ENCODE results near the gene RMND5B. TPM values are rescaled to one million over a fixed set of nuclear protein-coding genes. Genes with fewer than 3 reads are reported as not detected.
A peak's percentile ranks its signal among the peaks of the same experiment; 100 is the strongest.

Gene RMND5B
- total and polyA plus RNA-seq, 10 of the 15 experiments (the other 5 are each of a cell fraction or from before 2014, with no cell fraction given), result 1.6 to 50.7 (median 30.9) TPM

DNA sequence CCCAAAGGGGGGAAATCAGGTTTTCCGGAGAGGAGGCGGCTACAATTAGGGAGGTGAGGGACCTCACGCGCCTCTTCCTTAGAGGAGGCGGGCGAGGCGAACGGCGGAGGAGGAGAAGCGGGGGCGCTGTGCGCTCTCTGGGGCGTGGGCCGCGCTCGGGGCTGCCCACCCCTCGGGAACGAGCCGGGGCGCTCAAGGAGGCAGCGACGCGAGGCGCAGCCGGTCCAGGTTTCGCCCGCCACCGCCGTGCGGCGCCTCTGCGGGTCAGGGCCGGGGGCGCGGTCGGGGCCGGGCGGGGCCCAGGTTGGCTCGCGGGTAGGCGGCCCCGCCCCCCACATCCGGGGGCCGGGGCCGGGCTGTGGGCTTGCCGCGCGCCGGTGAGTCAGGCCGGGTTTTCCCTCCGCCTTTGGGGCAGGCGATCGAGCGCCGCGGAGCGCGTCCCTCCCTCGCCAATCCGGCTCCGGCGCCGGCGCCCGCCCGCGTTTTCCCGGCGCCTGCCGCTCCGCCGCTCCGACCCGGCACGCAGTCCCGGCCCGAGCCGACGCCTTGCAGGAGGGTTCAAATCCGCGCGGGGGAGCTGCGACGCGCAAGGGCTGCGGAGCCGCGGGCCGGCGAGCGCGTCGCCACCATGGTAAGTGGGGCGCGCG, 17.6 kb upstream of the RMND5B start, which contains the start of gene N4BP3 (continued):
- TF ChIP-seq, protein P1, sequence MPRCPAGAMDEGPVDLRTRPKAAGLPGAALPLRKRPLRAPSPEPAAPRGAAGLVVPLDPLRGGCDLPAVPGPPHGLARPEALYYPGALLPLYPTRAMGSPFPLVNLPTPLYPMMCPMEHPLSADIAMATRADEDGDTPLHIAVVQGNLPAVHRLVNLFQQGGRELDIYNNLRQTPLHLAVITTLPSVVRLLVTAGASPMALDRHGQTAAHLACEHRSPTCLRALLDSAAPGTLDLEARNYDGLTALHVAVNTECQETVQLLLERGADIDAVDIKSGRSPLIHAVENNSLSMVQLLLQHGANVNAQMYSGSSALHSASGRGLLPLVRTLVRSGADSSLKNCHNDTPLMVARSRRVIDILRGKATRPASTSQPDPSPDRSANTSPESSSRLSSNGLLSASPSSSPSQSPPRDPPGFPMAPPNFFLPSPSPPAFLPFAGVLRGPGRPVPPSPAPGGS (IDR thresholded peaks at IDR 0.05; ENCODE audit: borderline replicate concordance, insufficient read depth, low read depth, low read length, poor library complexity, severe bottlenecking), result no peak
- TF ChIP-seq, protein P2, sequence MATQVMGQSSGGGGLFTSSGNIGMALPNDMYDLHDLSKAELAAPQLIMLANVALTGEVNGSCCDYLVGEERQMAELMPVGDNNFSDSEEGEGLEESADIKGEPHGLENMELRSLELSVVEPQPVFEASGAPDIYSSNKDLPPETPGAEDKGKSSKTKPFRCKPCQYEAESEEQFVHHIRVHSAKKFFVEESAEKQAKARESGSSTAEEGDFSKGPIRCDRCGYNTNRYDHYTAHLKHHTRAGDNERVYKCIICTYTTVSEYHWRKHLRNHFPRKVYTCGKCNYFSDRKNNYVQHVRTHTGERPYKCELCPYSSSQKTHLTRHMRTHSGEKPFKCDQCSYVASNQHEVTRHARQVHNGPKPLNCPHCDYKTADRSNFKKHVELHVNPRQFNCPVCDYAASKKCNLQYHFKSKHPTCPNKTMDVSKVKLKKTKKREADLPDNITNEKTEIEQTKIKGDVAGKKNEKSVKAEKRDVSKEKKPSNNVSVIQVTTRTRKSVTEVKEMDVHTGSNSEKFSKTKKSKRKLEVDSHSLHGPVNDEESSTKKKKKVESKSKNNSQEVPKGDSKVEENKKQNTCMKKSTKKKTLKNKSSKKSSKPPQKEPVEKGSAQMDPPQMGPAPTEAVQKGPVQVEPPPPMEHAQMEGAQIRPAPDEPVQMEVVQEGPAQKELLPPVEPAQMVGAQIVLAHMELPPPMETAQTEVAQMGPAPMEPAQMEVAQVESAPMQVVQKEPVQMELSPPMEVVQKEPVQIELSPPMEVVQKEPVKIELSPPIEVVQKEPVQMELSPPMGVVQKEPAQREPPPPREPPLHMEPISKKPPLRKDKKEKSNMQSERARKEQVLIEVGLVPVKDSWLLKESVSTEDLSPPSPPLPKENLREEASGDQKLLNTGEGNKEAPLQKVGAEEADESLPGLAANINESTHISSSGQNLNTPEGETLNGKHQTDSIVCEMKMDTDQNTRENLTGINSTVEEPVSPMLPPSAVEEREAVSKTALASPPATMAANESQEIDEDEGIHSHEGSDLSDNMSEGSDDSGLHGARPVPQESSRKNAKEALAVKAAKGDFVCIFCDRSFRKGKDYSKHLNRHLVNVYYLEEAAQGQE (IDR thresholded peaks at IDR 0.05; ENCODE audit: low read depth, low read length), result no peak
- no peak for TF ChIP-seq CHD1 (IDR thresholded peaks at IDR 0.05; ENCODE audit: low read depth, low read length)
- peak; percentile 52; the same call in 1 of the 2 replicates for TF ChIP-seq ZNF207 (IDR thresholded peaks at IDR 0.05; ENCODE audit: borderline replicate concordance)
- TF ChIP-seq NR2C2 (IDR thresholded peaks at IDR 0.05; ENCODE audit: borderline replicate concordance, control insufficient read depth, insufficient read length, low read depth), result no peak
- no peak for TF ChIP-seq CEBPB (IDR thresholded peaks at IDR 0.05; ENCODE audit: borderline replicate concordance in 1 of 2, low read depth in 2 of 2, low read length in 2 of 2)
- TF ChIP-seq, protein P3, sequence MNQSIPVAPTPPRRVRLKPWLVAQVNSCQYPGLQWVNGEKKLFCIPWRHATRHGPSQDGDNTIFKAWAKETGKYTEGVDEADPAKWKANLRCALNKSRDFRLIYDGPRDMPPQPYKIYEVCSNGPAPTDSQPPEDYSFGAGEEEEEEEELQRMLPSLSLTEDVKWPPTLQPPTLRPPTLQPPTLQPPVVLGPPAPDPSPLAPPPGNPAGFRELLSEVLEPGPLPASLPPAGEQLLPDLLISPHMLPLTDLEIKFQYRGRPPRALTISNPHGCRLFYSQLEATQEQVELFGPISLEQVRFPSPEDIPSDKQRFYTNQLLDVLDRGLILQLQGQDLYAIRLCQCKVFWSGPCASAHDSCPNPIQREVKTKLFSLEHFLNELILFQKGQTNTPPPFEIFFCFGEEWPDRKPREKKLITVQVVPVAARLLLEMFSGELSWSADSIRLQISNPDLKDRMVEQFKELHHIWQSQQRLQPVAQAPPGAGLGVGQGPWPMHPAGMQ (IDR thresholded peaks at IDR 0.05; ENCODE audit: borderline replicate concordance), result no peak
- TF ChIP-seq ZZZ3 (IDR thresholded peaks at IDR 0.05; ENCODE audit: control insufficient read depth, insufficient read length, low read depth), result no peak
- TF ChIP-seq, protein P4, sequence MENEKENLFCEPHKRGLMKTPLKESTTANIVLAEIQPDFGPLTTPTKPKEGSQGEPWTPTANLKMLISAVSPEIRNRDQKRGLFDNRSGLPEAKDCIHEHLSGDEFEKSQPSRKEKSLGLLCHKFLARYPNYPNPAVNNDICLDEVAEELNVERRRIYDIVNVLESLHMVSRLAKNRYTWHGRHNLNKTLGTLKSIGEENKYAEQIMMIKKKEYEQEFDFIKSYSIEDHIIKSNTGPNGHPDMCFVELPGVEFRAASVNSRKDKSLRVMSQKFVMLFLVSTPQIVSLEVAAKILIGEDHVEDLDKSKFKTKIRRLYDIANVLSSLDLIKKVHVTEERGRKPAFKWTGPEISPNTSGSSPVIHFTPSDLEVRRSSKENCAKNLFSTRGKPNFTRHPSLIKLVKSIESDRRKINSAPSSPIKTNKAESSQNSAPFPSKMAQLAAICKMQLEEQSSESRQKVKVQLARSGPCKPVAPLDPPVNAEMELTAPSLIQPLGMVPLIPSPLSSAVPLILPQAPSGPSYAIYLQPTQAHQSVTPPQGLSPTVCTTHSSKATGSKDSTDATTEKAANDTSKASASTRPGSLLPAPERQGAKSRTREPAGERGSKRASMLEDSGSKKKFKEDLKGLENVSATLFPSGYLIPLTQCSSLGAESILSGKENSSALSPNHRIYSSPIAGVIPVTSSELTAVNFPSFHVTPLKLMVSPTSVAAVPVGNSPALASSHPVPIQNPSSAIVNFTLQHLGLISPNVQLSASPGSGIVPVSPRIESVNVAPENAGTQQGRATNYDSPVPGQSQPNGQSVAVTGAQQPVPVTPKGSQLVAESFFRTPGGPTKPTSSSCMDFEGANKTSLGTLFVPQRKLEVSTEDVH (IDR thresholded peaks at IDR 0.05; ENCODE audit: low read depth, partially characterized antibody), result no peak
- TF ChIP-seq EGR1 (IDR thresholded peaks at IDR 0.05; ENCODE audit: borderline replicate concordance in 1 of 2, low read depth in 2 of 2, low read length in 2 of 2), result peak in 1 of 2 experiments; percentile 70; a peak in 2 of 3 replicates
- TF ChIP-seq YY1 (IDR thresholded peaks at IDR 0.05; ENCODE audit: low read depth, low read length), result peak; percentile 82
- TF ChIP-seq, protein P5, sequence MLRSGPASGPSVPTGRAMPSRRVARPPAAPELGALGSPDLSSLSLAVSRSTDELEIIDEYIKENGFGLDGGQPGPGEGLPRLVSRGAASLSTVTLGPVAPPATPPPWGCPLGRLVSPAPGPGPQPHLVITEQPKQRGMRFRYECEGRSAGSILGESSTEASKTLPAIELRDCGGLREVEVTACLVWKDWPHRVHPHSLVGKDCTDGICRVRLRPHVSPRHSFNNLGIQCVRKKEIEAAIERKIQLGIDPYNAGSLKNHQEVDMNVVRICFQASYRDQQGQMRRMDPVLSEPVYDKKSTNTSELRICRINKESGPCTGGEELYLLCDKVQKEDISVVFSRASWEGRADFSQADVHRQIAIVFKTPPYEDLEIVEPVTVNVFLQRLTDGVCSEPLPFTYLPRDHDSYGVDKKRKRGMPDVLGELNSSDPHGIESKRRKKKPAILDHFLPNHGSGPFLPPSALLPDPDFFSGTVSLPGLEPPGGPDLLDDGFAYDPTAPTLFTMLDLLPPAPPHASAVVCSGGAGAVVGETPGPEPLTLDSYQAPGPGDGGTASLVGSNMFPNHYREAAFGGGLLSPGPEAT (IDR thresholded peaks at IDR 0.05; ENCODE audit: low read depth), result no peak
- no peak for TF ChIP-seq SREBF2 (IDR thresholded peaks at IDR 0.05; ENCODE audit: low read length)
- TF ChIP-seq, protein P6, sequence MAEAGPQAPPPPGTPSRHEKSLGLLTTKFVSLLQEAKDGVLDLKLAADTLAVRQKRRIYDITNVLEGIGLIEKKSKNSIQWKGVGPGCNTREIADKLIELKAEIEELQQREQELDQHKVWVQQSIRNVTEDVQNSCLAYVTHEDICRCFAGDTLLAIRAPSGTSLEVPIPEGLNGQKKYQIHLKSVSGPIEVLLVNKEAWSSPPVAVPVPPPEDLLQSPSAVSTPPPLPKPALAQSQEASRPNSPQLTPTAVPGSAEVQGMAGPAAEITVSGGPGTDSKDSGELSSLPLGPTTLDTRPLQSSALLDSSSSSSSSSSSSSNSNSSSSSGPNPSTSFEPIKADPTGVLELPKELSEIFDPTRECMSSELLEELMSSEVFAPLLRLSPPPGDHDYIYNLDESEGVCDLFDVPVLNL (IDR thresholded peaks at IDR 0.05; ENCODE audit: low read depth, low read length), result no peak; the same call in none of the 2 replicates
- no peak for TF ChIP-seq RAD21 (IDR thresholded peaks at IDR 0.05; ENCODE audit: insufficient read depth, low read depth, low read length)
- TF ChIP-seq POLR2AphosphoS2 (IDR thresholded peaks at IDR 0.05; ENCODE audit: low read depth, low read length), result 0 out of 2 replicates have a peak, but pooled peaks have one; percentile 13

Data from GM12878 (cell line).